NCI-H2171 (cell line): ENCODE data around the gene RERG.

ENCODE experiments used
- DNase-seq: peaks from one replicate; lab custom pipeline; 2025; lab: John Stamatoyannopoulos, UW

Gene RERG

DNA sequence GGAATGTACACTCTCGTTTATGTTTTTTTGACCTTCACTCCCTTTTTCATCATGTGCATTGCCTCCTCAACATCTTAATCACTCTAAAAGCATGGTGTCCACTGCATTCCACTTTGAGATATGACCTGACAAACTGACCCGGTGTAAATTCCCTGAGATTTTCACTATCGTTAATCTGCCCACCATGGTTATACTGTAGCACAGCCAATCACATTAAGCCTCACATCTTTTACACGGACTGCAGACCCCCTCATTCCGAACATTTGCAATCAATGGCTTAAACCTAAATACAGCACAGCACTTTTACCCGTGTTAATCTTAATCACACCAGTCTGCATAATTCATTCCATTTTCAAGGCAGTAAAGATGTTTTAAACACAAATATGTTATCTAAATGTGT is 2.4 kb downstream of the RERG start:
- no peak for DNase-seq

DNA sequence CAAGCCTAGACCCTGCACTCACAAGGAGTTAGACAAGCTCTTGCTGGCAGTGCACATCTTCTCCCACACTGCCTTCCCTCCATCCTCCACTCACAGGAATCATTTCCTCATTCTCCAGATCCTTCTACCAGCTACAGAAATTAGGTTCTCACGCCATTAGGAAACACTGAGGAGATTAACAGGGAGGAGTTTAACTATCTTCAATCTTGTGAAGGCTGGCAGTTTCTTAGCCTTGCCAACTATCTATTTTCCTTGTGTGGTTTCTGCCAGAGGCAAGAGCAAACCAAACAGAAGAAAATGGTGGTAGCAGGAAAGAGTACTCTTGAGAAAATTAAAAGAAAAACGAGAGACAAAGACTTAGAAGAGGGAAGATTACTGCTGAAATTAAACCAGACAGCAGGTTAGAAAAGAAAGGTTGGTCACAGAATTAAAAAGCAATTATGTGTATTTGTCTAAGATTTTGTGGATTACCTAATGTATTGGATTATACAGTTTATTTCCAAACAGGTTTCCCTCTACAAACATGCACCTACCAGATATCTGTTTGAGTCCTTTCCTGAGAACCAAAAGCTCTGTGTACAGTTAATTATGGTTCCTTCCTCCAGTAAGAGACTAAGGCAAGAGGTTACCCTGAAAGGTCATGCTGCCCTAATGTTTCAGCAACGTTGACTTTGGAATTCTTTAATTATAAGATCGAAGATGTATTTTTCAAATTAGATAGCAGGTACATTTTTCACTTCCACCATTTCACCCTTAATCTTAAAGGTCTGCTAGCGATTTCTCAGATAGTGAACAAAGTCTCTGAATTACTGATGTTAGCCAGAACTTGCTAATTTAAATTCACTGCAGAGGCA is 5.0 kb downstream of the RERG start:
- no peak for DNase-seq

DNA sequence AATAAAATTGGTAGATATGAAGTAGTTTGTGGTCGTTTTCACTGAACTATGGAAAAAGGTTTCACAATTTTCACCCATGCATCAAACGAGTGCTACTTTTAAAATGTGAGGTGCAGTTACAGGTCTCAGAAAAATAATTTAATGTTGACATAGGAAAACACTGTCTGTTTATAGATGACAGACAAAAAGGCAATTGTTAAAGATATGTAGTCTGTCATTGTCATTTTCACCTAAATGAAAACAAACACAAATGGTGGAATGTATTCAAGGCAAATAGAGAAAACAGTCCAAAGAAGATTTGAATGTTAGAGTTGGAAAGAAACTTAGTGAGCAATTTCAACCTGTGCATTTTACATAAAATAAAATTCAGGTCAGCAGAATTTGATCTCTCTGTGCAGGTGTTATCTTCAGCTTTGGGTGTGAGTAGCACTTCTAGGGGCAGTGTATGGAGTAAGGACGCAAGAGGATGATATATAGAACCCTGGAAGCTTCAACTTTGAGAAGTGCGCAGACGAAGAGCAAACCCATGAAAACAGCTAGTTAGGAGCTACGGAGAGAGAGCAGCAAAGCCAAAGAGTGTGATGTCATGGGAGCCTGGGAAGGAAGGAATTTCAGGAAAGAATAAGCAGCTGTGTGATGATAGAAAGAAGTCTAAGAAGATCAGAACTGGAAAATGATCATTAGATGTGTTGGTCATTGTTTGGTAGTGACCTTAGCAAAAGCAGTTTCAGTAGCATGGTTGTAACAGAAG is 6.2 kb downstream of the RERG start:
- DNase-seq, result no peak

DNA sequence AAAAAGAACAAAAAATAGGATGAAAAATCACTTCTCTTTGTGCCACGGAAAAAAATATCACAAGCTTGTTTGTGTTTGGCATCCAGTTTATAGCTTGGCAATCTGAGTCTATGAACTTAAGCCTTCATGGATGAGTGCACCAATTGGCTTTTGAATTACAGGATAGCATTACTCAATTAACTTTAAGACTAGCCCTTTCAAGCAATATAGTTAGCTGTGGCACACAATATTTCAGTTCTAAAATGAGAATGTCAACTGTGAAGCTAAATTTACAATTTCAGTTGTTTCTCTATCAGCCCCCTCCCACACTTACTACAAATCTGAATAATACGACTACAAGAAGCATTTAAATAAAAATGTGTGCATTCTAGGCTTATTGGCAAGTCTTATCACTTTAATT is 8.3 kb downstream of the RERG start:
- DNase-seq, result no peak

DNA sequence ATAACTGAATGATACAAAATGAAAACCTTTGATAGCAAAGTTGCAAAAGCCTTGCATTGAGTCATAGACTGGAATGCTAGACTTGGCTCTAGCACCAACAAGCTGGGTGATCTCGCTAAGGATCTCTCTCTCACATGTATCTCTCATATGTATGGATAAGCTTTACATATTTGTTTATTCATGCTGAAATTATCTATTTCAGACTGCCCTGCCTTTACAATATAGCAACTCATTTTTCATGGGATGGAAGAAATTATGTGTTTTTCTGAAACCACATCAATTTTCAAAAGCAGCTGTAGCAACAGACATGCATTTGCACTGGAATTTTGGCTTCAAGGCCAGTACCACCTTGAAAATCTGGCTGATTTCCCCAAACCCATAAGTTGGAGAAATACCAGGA is 11.4 kb downstream of the RERG start:
- no peak for DNase-seq

DNA sequence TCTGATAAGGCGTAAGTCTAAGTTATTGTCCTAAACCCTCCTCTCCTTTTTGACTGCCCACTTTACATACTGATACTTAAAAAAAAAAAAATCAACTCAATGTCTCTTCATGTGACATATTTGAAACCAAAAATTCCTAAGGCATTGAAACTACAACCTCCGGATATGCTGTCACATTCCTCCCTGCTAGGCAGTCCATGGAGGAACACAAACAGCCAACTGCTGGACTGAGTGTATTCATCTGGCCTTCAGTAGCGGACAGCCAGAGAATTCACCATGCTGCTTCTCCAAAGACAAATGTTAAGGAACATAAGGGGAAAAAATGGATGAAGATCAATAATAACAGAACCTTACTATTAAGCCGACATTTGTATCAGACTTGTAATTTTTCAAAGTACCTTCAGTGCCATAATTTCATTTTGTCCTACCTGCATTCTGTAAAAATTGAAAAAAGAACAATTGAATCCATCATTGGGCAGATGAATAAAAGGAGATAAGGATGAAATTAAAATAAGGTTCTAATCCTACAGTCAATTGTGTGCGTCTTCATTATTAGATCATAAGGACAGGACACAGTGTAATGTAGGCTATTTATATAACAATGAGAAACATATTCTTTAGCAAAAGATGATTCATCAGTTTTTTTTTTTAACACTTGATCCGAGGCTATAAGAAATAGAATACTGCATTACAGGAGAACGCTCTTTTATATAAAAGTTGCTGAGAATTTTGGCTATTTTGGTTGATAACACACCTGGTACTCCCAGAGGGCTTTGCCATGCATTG is 12.2 kb downstream of the RERG start:
- DNase-seq, result no peak

DNA sequence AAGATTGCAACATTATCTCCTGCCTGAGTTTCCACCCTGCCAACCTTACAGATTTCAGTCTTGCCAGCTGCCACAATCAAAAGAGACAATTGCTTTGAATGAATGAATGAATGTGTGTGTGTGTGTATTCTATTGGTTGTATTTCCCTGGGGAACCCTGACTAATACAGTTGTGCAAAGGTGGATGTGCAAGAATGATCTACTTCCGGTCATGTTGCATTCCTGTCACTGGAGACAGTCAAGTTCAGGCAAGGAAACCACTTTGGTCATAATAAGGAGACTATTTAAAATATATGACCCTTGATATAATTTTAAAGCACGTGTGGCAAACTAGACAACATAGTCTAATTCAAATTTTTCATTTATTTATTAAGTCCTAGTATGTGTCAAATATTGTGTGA is 13.1 kb downstream of the RERG start:
- no peak for DNase-seq

DNA sequence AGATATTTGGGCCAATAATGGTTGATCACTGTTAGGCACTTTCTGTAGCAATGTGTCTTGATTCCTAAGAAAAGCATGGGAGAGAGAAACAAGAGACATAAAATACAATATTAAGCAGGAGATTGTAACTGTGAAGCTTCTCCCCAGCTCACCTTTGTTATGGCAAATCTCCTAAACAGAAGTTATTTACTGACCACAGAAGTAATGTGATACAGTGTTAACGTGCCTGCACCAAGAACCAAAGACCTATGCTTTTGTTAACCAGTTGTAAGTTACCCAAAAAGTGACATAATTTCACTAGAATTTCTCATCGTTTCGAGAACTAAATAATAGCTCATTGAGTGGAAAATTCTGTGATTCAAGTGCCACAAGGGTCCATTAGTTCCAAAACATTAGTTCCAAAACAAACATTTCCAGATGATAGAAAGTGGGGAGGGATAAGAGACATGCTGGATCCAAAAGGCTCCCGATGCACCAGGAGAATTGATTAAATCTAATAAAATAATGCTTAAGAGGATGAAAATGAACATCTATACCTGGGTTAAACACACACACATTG is 14.3 kb downstream of the RERG start:
- no peak for DNase-seq

DNA sequence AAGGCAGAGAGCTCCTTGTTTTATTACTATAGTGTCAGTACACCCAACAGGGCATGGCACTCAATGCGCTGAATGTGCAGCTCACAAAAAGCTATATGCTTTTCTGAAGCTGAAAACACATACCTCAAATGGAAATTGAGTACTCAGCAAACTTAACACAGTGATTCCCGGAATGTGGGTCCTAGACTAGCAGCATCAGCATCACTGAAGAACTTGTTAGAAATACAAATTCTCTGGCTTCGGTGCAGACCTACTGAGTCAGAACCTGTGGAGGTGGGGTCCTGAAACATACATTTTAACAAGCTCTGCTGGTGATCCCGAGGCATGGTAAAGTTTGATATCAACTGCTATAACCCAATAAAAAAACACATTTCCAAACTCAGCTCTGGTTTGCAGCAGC is 14.9 kb downstream of the RERG start:
- DNase-seq, result no peak

DNA sequence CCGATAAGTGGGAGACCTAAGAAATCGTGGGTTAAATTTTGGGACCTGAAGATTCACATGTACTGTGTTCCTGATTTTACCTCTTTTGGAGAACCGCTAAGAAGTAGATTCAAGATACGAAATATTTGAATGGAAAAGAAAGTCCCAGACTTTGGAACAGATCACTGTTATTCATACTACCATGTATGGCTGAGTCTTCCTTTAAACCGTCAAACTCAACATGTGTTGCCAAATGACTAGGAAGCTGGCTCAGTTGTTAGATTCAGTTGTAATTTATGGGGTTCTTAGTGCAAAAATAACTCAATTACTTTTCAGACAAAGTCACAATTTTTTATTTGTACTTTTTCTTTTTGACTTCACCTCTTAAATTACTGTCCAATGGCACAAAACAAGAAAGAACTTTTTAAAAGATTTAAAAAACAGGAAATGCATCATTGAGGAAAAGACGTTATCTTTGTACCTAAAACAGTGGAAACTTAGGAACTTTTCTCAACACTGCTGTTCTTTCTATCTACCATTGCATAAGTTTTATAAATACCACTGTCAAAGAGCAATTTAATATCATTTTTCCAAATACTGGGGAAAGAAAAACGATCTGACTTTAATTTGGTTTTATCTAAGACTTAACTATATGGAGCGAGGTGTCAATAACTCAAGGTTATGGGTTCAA is 15.7 kb downstream of the RERG start:
- no peak for DNase-seq

DNA sequence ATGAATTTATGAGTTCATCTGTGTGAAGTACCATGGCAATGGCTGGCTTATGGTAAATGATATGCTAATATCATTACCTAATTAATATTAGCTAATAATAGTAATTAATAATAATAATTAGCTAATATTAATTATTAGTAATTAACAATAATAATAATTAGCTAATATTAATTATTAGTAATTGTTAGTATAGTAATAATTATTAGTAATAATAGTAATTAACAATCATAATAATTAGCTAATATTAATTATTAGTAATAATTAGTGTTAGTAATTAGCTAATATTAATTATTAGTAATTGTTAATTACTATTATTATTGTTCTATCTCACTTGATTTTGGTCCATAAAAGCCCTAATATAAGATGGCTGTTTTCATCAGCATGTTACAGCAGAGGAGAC is 19.8 kb downstream of the RERG start:
- no peak for DNase-seq

DNA sequence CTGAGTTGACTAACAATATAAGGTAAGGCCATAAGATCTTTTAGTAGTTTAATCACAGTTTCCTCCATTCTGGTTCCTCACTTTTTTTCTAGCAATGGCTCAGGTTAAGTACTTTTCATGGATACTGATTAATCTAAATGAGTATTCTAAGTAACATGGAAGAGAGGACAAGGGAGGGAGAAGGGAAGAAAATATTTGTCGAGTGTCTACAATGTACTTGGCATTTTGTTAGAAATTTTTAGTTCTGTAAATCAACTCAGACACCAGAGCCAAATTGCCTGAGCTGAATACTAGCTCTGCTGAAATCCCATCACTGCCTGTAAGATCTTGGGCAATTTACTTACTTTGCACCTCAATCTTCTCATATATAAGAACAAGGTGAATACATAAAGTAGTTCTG is 20.2 kb downstream of the RERG start:
- DNase-seq, result no peak

DNA sequence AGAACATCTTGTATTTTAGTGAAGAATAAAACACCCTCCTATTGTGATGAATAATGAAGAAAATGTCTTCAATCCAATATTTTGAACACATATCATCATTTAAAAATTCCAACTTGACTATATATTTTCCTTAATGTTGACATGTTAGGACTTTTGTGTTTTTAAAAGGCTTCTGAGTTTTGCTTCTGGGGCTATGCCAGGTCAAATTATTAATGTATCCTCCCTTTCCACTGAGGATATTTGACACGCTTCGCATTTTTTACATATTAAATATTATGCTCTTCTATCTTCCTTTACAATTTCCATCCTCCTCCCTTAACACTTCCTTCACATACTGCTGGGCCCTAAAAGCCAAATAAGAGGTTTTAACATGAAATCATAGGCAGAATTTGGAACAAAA is 20.6 kb downstream of the RERG start:
- DNase-seq, result no peak

DNA sequence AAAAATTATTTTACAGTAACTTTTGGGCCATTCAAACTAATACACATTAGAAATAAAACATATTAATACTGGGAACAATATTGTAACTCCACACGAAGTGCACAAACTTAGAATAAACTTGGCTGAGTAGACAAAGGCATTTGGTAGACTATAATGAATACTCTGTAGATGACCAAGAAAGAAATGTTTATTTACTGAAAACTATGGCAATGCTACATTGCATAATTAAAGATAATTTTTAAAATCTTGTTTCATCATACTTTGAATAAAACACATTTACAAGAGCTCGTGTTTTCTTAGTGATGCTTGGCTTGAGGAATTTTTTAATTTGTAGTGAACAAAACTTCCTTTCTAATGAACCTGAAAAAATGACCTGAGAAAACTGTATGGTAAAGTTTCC is 21.3 kb downstream of the RERG start:
- no peak for DNase-seq

DNA sequence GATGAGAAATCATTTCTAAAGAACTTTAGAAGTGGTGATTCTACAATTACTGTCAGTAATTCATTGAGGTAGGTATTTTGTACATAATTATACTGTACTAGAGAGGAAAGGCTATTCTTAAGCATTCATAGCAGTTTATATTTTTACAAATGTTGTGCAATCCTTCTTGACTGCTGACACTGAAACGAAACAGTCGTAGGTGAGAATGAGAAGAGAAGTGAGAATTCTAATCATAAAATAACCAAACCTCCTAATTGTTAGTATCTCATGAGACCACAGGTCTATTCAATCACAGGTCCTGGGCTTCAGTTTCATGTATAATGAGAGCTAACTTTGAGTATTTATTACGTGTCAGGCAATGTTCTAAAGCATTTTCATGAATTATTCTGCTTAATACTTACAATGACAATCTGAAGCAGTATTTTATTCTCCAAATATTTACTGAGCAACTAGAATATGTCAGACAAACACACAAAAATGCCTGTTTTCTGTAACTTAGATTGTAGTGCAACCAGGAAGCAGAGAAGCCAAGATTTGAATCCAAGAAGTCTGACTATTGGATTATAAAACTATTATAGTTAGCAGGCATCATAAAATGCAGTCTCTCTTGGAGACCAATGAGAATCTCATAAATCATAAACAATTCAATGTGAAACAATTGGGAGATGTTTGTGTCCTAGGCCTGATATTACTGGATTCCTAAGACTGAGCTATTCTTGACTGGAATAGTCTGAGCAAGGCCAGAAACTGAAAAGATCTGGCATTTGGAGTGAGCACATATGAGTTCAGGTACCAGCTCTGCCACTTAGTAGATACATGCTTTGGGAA is 24.3 kb downstream of the RERG start:
- no peak for DNase-seq

DNA sequence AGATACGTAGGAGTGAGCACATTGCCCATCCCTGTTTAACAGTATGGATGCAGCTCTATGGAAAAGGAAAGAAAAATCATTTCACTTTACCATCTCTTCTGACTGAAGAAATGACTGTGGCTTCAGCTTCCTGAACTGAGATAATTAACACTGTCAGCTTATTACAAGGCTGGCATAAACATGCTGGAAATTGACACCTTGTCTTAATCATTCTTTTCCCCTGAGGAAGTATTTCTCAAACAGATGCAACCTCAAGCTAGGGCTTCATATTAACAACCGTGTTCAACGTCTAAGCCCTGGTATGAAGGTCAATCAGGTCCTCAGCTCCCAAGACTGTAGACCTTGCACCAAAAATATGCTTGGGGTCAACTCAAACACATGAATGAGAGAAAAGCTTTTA is 25.0 kb downstream of the RERG start:
- DNase-seq, result no peak

DNA sequence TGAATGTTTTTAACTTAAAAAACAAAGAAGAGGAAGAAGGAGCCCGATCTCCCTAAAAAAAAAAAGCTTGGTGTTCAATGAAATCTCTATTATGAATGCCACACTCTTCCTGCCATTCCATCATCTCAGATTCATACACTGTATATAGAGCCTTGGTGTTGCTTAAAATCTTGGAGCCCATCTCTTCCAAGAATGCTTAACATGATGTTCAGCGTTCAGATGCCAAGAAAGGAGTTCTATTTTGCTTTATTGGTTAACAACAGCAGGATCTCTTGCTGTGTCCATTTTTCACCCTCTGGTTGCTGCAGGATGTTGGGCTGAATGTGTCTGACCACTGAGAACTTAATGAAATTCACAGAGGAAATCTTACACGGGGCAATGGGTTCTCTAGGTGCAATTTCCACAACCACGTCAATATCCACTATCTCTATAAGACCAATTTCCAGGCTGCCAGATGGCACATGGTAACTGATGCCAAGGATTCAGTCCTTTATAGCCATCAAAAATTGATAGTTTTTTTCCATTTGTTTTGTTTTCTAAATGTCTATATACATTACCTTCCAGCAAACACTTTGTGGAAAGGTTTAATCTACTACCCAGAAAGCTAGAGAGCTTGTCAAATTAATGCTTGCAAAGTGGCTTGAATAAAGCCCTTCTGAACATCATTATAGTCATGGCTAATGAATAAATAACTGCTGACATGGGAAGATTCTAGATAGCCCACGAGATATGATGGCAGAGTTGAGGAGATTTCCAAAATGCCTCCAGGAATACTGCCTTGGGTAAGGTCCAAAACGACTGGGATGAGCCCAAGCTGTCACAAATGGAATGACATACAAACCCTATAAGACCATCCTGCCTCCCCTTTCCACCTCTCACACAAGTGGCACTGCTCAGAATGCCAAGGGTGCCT is 26.5 kb downstream of the RERG start:
- no peak for DNase-seq

DNA sequence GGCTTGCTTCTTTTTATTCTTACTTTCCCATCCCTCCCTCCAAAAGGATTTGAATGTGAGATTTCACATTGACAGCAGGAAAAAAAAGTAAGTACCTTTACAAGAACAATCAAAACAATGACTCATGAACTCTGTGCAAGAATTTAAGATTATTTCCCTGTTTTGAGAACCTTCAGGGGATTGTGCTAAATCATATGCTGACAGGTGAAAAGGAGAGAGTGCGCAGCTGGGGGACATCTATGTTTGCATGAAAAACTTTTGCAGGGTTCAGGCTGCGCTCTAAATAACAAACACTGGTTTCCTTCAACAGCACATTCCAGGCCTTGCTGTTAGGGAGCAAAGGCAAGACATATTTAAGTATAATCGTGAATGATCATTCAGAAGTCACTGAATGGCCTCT is 27.3 kb downstream of the RERG start:
- no peak for DNase-seq

DNA sequence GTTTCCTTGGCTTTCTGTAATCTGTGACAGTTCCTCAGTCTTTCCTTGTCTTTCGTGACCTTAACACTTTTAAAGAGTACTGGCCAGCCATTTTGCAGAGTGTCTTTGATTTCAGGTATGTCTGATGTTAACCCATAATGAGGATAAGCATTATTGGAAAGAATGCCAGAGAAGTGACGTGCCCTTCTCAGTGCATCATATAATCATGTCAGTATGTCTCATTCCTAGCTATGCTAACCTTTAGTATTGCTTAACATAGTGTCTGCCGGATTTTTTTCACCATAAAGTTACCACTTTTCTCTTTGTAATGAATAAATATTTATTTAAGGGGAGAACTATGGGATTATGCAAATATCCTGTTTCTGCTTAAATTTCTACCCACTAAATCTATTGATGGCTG is 28.5 kb downstream of the RERG start:
- no peak for DNase-seq

DNA sequence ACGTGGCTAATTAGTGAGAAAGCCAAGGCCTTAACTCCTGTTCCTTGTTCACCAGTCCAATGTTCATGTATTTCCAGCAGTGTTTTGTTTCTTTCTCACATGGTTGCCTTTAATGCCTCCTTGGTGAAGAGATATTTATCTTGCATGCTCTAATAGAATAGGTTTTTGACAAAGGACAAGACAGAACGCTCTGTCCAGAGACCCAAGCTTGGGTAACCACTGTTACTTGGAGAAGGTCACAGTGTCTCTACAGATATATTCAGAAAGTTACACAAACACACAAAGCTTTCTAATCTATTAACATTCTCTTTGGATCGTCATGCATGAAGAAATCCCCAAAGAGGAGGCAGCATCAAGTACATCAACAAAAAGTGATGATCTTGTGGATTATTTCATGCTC is 33.1 kb downstream of the RERG start:
- no peak for DNase-seq
